ENCODE results near the gene GOPC. TPM values are rescaled to one million over a fixed set of nuclear protein-coding genes. Genes with fewer than 3 reads are reported as not detected.
A peak's percentile ranks its signal among the peaks of the same experiment; 100 is the strongest.

GOPC gene
- total RNA-seq, 2 experiments from 2014 or later: 24.1 to 25.4 TPM

DNA sequence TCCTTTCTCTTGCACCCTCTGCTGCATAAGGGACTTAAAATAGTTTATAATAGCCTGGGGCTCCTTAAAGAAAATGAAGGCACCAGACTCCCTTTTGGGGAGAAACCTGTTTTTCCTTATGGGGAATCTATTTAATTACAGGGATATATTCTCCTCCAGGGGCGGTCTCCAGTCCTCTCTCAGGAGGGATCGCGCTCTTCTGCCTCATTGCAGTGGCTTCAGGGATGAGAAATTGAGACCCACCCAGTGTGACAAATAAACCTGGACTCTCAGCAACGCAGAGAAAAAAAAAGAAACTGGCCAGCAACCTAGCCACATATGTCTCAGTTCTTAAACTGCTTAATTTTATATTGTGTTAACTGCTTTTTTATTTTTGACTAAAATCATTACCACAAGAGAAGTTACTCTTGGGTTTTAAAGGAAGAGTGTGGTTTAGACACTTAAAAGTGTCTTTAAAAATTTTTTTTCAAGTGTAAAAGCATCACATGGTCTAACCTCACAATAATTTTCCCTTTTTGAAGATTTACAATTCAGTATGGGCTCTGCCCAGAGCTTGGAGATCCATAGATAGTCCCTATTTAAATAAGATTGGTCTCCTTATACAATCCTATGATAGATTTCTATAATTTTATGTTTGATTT, 11.7 kb upstream of the GOPC start:
- peaks cover 11% of the 10 kb centered on the region for H3K4me1 Mint-ChIP-seq
- ChIA-PET CTCF (interaction anchor here (0.6 kb wide), 1 partner anchor 76 kb away, joined by 4 read pairs; no protein-coding TSS in a partner anchor), POLR2A (no interaction called here)
- H3K27ac Mint-ChIP-seq: no peak overlapping the region
- H3K4me3 Mint-ChIP-seq: no peak overlapping the region
- peaks cover 2% of the 10 kb centered on the region for H3K9me3 Mint-ChIP-seq
- peaks cover 5% of the 10 kb centered on the region for H3K27me3 Mint-ChIP-seq
- H3K36me3 Mint-ChIP-seq (ENCODE audit: low read depth): no peaks in the 10 kb centered on the region
- no peak for DNase-seq

GRCh38 chr6:117607511-117607910, 5.2 kb upstream of the GOPC start:
- Mint-ChIP-seq H3K4me1 (peaks cover 12% of the 10 kb centered on the region), H3K9me3 (no peaks in the 10 kb centered on the region), H3K36me3 (ENCODE audit: low read depth) (no peaks in the 10 kb centered on the region), H3K27ac (no peak overlapping the region), H3K4me3 (no peak overlapping the region), H3K27me3 (peaks cover 6% of the 10 kb centered on the region)
- no peak for DNase-seq
- ChIA-PET POLR2A (interaction anchor here (0.6 kb wide), 1 partner anchor 214 kb away, joined by 5 read pairs; no protein-coding TSS in a partner anchor), CTCF (no interaction called here)

GRCh38 chr6:117605169-117605826, 3.0 kb upstream of the GOPC start:
- H3K4me3 Mint-ChIP-seq: no peak overlapping the region

DNA sequence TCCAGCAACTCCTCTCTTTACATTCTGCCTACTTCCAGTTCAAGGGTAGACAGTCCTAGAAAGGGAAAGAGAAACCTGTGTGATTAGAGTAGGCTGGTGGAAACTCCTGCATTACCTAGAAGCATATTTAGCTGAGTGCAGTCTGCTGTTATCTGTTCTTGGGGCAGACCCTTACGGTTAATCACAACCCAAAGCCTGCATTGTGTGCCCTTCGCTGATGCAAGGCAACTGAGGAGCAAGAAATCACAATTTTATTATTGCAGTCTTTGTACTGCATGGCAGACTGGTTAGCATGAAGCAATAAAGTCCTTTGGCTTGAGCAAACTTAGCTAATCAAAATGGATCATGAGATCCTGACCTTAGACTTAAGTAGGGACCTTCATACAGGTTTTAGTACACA, 1.5 kb upstream of the GOPC start:
- peaks cover 3% of the 10 kb centered on the region for H3K27me3 Mint-ChIP-seq
- peaks cover 10% of the 10 kb centered on the region for H3K36me3 Mint-ChIP-seq (ENCODE audit: low read depth)
- POLR2A ChIA-PET: interaction anchor here (0.6 kb wide), 1 partner anchor 11 kb away, joined by 3 read pairs; no protein-coding TSS in a partner anchor
- peaks cover 29% of the 10 kb centered on the region for H3K4me1 Mint-ChIP-seq
- H3K27ac Mint-ChIP-seq: no peak overlapping the region
- CTCF ChIA-PET: interaction anchor here (1.1 to 1.4 kb wide), 3 partner anchors 15 to 154 kb away, joined by 3 to 10 read pairs (median 5); no protein-coding TSS in a partner anchor
- no peaks in the 10 kb centered on the region for H3K9me3 Mint-ChIP-seq
- DNase-seq: no peak
- H3K4me3 Mint-ChIP-seq: no peak overlapping the region

More at GRCh38 chr6:117605169-117605826, 3.0 kb upstream of the GOPC start:
- ChIA-PET POLR2A (no interaction called here), CTCF (interaction anchor here (0.6 to 1.4 kb wide), 2 partner anchors 16 to 95 kb away, joined by 4 to 5 read pairs; no protein-coding TSS in a partner anchor)
- peak; percentile 63 for DNase-seq
- Mint-ChIP-seq H3K36me3 (ENCODE audit: low read depth) (peaks cover under 1% of the 10 kb centered on the region), H3K27ac (no peak overlapping the region), H3K9me3 (no peaks in the 10 kb centered on the region), H3K4me1 (peaks cover 18% of the 10 kb centered on the region), H3K27me3 (peaks cover 3% of the 10 kb centered on the region)

GRCh38 chr6:117602899-117603588, 733 bp upstream of the GOPC start:
- DNase-seq: no peak
- Mint-ChIP-seq H3K27me3 (peaks cover 3% of the 10 kb centered on the region), H3K4me1 (peaks cover 34% of the 10 kb centered on the region), H3K27ac (peak overlapping the region; percentile 99), H3K9me3 (no peaks in the 10 kb centered on the region), H3K4me3 (peak overlapping the region; percentile 94), H3K36me3 (ENCODE audit: low read depth) (peaks cover 17% of the 10 kb centered on the region)
- ChIA-PET CTCF (interaction anchor here (0.6 to 1.4 kb wide), 5 partner anchors 13 to 259 kb away, joined by 3 to 10 read pairs (median 3); no protein-coding TSS in a partner anchor), POLR2A (interaction anchor here (0.7 to 1.0 kb wide), 2 partner anchors 7 to 121 kb away, joined by 3 read pairs; partner anchors contain the start of gene DCBLD1)

GRCh38 chr6:117601811-117602150, 530 bp downstream of the GOPC start:
- peaks cover 3% of the 10 kb centered on the region for H3K9me3 Mint-ChIP-seq
- POLR2A ChIA-PET: interaction anchor here (1.0 kb wide), 1 partner anchor 120 kb away, joined by 3 read pairs; the partner anchor contains the start of gene DCBLD1

DNA sequence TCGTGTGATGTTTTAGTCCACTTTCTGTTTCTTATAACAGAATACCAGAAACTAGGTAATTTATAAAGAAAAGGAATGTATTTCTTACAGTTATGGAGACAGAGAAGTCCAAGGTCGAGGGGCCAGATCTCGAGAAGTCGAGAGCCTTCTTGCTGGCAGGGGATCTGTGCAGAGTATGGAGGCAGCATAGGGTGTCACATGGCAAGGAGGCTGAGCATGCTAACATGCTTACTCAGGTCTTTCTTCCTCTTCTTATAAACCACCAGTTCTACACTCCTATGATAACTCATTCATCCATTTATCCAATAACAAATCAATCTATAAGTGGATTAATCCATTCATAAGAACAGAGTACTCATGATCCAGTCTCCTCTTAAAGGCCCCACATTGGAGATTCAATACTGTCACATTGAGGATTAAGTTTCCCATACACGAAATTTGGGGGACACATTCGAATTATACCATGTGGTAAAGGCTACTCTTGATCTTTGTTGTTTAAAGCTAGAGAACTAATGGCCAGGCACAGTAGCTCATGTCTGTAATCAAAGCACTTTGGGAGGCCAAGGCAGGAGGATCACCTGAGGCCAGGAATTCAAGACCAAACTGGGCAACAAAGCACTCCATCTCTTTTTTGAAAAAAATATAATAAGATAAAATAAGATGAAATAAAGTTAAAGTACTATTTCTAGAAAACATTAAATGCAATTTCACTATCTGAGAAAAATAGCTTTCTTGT, 2.1 kb downstream of the GOPC start:
- ChIA-PET CTCF (interaction anchor here (0.6 kb wide), 1 partner anchor 1555 kb away, joined by 3 read pairs; no protein-coding TSS in a partner anchor), POLR2A (no interaction called here)
- peaks cover 9% of the 10 kb centered on the region for H3K9me3 Mint-ChIP-seq
- no peaks in the 10 kb centered on the region for H3K27me3 Mint-ChIP-seq
- H3K4me3 Mint-ChIP-seq: peak overlapping the region; percentile 94
- H3K4me1 Mint-ChIP-seq: peaks cover 36% of the 10 kb centered on the region
- H3K27ac Mint-ChIP-seq: no peak overlapping the region
- H3K36me3 Mint-ChIP-seq (ENCODE audit: low read depth): peaks cover 40% of the 10 kb centered on the region
- no peak for DNase-seq

More at GRCh38 chr6:117601811-117602150, 530 bp downstream of the GOPC start:
- DNase-seq: no peak
- Mint-ChIP-seq H3K27ac (peak overlapping the region; percentile 99), H3K4me1 (peaks cover 37% of the 10 kb centered on the region), H3K27me3 (no peaks in the 10 kb centered on the region), H3K36me3 (ENCODE audit: low read depth) (peaks cover 29% of the 10 kb centered on the region), H3K4me3 (peak overlapping the region; percentile 94)
- CTCF ChIA-PET: interaction anchor here (0.9 to 1.4 kb wide), 3 partner anchors 11 to 258 kb away, joined by 3 to 5 read pairs (median 3); no protein-coding TSS in a partner anchor

GRCh38 chr6:117597755-117598154, 4.6 kb downstream of the GOPC start:
- Mint-ChIP-seq H3K4me1 (peaks cover 28% of the 10 kb centered on the region), H3K4me3 (no peak overlapping the region), H3K36me3 (ENCODE audit: low read depth) (peaks cover 40% of the 10 kb centered on the region), H3K9me3 (peaks cover 9% of the 10 kb centered on the region), H3K27me3 (no peaks in the 10 kb centered on the region), H3K27ac (no peak overlapping the region)
- no peak for DNase-seq
- ChIA-PET CTCF (interaction anchor here (0.6 to 1.1 kb wide), 2 partner anchors 9 to 148 kb away, joined by 3 to 4 read pairs; no protein-coding TSS in a partner anchor), POLR2A (no interaction called here)

DNA sequence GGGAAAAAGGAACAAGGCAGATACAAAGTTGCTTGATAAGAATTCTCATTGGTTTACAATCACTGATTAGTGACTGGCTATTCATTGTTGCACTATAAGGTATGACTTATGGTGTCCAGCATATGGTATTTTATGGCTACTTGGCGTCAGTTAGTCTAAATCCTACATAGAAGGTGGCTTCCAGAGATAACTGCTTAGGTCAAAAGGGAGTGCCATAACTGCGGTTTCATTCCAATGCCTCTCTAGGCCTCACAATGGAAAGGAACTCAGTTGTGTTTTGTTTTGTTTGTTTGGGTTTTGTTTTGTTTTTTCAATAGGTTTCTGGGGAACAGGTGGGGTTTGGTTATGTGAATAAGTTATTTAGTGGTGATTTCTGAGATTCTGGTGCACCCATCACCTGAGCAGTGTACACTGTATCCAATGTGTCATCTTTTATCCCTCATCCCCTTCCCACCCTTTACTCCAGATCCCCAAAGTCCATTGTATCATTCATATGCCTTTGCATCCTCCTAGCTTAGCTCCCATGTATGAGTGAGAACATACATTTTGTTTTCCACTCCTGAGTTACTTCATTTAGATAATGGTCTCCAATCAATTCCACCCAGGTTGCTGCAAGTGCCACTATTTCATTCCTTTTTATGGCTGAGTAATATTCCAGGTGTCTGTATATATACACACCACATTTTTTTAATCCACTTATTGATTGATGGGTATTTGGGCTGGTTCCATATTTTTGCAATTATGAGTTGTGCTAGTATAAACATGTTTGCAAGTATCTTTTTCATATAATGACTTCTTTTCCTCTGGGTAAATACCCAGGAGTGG, 7.0 kb downstream of the GOPC start:
- ChIA-PET POLR2A (no interaction called here), CTCF (no interaction called here)
- H3K9me3 Mint-ChIP-seq: peaks cover 9% of the 10 kb centered on the region
- H3K27ac Mint-ChIP-seq: no peak overlapping the region
- H3K36me3 Mint-ChIP-seq (ENCODE audit: low read depth): peaks cover 51% of the 10 kb centered on the region
- no peaks in the 10 kb centered on the region for H3K27me3 Mint-ChIP-seq
- H3K4me3 Mint-ChIP-seq: no peak overlapping the region
- DNase-seq: no peak
- H3K4me1 Mint-ChIP-seq: peaks cover 21% of the 10 kb centered on the region

DNA sequence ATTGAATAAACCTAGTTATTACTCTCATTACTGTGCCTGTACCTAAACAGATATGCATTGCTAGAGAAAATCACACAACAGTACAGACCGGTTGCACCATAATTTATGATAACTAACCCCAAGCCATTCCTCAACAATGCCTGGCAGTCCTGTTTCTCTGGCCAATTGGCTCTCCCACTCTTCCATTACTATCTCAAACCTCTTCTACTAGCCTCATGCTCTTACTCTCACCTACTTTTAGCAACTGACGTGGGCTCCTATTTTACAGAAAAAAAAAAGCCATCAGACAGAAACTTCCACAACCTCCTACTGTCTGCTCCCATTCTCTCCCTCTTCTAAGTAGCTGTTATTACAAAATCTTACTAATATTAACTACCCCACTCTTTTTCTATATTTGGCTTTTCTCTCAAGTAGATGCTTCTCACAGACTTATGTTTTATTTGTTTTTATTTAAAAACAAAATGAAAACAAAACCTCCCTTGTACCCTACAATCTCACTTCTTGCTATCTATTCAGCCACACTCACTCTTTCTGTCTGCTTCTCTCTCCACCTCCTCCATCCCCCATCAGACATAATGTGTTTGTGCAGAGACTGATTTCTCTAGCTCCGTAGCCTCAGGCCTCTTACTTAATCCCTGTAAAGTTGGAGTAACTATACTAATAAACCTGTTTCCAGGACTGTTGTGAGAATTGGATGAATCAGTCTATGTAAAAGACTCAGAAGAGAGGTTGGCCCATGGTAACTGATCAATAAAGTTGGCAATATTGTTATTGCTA, 9.1 kb downstream of the GOPC start:
- H3K4me1 Mint-ChIP-seq: peaks cover 5% of the 10 kb centered on the region
- peaks cover 9% of the 10 kb centered on the region for H3K9me3 Mint-ChIP-seq

DNA sequence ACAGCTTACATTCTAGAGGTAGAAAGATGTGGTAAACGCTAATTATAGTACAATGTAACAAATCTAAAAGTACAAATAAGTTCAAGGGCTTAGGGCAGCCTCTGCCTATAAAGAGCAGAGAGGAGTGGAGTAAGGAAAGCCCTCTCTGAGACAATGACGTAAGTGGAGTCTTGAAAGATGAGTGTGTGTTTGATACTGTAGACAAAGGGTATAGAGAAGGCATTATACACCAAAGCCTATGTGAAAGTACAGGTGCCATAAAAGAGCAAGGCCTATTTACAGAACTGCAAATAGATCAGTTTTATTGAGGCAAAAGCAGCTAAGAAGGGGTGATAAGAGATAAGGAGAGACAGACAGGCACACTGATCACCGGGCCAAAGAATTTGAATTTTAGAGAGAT, 10.9 kb downstream of the GOPC start:
- ChIA-PET CTCF (no interaction called here), POLR2A (no interaction called here)
- H3K36me3 Mint-ChIP-seq (ENCODE audit: low read depth): peaks cover 36% of the 10 kb centered on the region
- H3K4me3 Mint-ChIP-seq: no peak overlapping the region
- no peak overlapping the region for H3K27ac Mint-ChIP-seq
- peaks cover 6% of the 10 kb centered on the region for H3K4me1 Mint-ChIP-seq
- no peak for DNase-seq
- H3K9me3 Mint-ChIP-seq: peaks cover 6% of the 10 kb centered on the region
- H3K27me3 Mint-ChIP-seq: no peaks in the 10 kb centered on the region

More for the DNA sequence above, 9.1 kb downstream of the GOPC start:
- no peak overlapping the region for H3K4me3 Mint-ChIP-seq
- POLR2A ChIA-PET: interaction anchor here (0.6 kb wide), 1 partner anchor 11 kb away, joined by 3 read pairs; no protein-coding TSS in a partner anchor
- DNase-seq: no peak
- peaks cover 47% of the 10 kb centered on the region for H3K36me3 Mint-ChIP-seq (ENCODE audit: low read depth)
- CTCF ChIA-PET: no interaction called here
- H3K27ac Mint-ChIP-seq: no peak overlapping the region
- H3K27me3 Mint-ChIP-seq: no peaks in the 10 kb centered on the region
